Measurements from ENCODE around the gene MARCHF11. TPM values are rescaled to one million over a fixed set of nuclear protein-coding genes. Genes with fewer than 3 reads are reported as not detected.
A peak's percentile ranks its signal among the peaks of the same experiment; 100 is the strongest.

The MARCHF11 gene, protein sequence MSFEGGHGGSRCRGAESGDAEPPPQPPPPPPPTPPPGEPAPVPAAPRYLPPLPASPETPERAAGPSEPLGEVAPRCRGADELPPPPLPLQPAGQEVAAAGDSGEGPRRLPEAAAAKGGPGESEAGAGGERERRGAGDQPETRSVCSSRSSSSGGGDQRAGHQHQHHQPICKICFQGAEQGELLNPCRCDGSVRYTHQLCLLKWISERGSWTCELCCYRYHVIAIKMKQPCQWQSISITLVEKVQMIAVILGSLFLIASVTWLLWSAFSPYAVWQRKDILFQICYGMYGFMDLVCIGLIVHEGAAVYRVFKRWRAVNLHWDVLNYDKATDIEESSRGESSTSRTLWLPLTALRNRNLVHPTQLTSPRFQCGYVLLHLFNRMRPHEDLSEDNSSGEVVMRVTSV
- 0.31 and 0.37 TPM in 2 replicates for total RNA-seq (2021)
- long read RNA-seq, result 0 reads

GRCh38 chr5:16179511-16179935 is at the start of gene MARCHF11:
Gene MARCHF11, minus strand, starts transcription at chr5:16179791. Its CDS starts 216 bp downstream, at chr5:16179575.
- Mint-ChIP-seq H3K36me3 (ENCODE audit: insufficient read depth in 1 of 3, low read depth in 3 of 3) (peaks cover 0 to 3% (median 0%) of the 10 kb centered on the region in 3 experiments; a peak in 1 of 7 replicates), H3K27ac (no peak within 1 kb of the TSS), H3K4me3 (peak within 1 kb of the TSS; percentile 68 to 85), H3K4me1 (peaks cover 6 to 7% of the 10 kb centered on the region in 2 experiments; a peak in 3 of 4 replicates), H3K9me3 (no peaks in the 10 kb centered on the region; a peak in 2 of 5 replicates), H3K27me3 (ENCODE audit: low read depth) (peaks cover 60% of the 10 kb centered on the region)
- Histone ChIP-seq H3K79me2 (ENCODE audit: insufficient read depth, low read length) (no peaks in the 10 kb centered on the region), H3K27me3 (ENCODE audit: insufficient read depth, low read length) (peaks cover 19% of the 10 kb centered on the region; the same call in 1 of the 2 replicates), H3K23ac (ENCODE audit: insufficient read length, low read depth, low read length) (no peak within 1 kb of the TSS), H3K4me1 (ENCODE audit: insufficient read depth, low read length) (no peaks in the 10 kb centered on the region), H4K20me1 (ENCODE audit: control insufficient read depth, insufficient read depth, insufficient read length) (no peaks in the 10 kb centered on the region), H3K18ac (ENCODE audit: insufficient read length, low read depth, low read length) (no peak within 1 kb of the TSS), H3K14ac (ENCODE audit: insufficient read depth, low read length) (no peak within 1 kb of the TSS), H2BK20ac (ENCODE audit: low read depth, low read length, poor library complexity, severe bottlenecking) (no peak within 1 kb of the TSS), H3K4me2 (ENCODE audit: insufficient read depth, insufficient read length, low read length) (peak within 1 kb of the TSS; percentile 87), H2BK5ac (ENCODE audit: insufficient read length, low read length) (no peak within 1 kb of the TSS), H3K56ac (ENCODE audit: insufficient read length, low read depth, low read length) (no peak within 1 kb of the TSS), H2AFZ (ENCODE audit: low read length) (no peak within 1 kb of the TSS), H2BK12ac (ENCODE audit: insufficient read length, low read depth, low read length) (no peak within 1 kb of the TSS), H3K4ac (ENCODE audit: low read depth, low read length) (no peak within 1 kb of the TSS), H3K27ac (ENCODE audit: insufficient read length, low read depth, low read length) (no peak within 1 kb of the TSS), H3K9me3 (ENCODE audit: control insufficient read depth, low read depth, low read length) (no peaks in the 10 kb centered on the region), H2BK120ac (ENCODE audit: low read depth, low read length, poor library complexity, severe bottlenecking) (no peak within 1 kb of the TSS), H2BK15ac (ENCODE audit: low read depth, low read length) (no peak within 1 kb of the TSS), H4K5ac (ENCODE audit: insufficient read length, low read depth, low read length) (no peak within 1 kb of the TSS), H2AK5ac (ENCODE audit: insufficient read length, low read length) (no peak within 1 kb of the TSS), H4K91ac (ENCODE audit: insufficient read length, low read depth, low read length) (no peak within 1 kb of the TSS), H4K8ac (replicated peaks; ENCODE audit: insufficient read length, low read depth, low read length) (no peak within 1 kb of the TSS), H3K9ac (ENCODE audit: extremely low read depth, insufficient read length, low read length) (no peak within 1 kb of the TSS), H3T11ph (ENCODE audit: low read length) (no peak within 1 kb of the TSS), H3K79me1 (ENCODE audit: insufficient read depth, low read depth, low read length, poor library complexity, severe bottlenecking) (no peaks in the 10 kb centered on the region), H3K23me2 (ENCODE audit: insufficient read length, low read depth, low read length, poor library complexity, severe bottlenecking) (peaks cover 6% of the 10 kb centered on the region)
- peak; percentile 41 for DNase-seq
- WGBS (ENCODE audit: extremely low coverage, insufficient read length, low lambda C conversion rate), result no CpG with 5 or more reads among the region's 59 CpGs
- TF ChIP-seq, protein P1, sequence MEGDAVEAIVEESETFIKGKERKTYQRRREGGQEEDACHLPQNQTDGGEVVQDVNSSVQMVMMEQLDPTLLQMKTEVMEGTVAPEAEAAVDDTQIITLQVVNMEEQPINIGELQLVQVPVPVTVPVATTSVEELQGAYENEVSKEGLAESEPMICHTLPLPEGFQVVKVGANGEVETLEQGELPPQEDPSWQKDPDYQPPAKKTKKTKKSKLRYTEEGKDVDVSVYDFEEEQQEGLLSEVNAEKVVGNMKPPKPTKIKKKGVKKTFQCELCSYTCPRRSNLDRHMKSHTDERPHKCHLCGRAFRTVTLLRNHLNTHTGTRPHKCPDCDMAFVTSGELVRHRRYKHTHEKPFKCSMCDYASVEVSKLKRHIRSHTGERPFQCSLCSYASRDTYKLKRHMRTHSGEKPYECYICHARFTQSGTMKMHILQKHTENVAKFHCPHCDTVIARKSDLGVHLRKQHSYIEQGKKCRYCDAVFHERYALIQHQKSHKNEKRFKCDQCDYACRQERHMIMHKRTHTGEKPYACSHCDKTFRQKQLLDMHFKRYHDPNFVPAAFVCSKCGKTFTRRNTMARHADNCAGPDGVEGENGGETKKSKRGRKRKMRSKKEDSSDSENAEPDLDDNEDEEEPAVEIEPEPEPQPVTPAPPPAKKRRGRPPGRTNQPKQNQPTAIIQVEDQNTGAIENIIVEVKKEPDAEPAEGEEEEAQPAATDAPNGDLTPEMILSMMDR (conservative IDR thresholded peaks at IDR 0.05), result no peak
